Naive thymus-derived CD4-positive, alpha-beta T cell (primary cell): ENCODE measurements around the gene RASGRF1. TPM values are rescaled to one million over a fixed set of nuclear protein-coding genes. Genes with fewer than 3 reads are reported as not detected.

Experiments
- ATAC-seq: fragments of 150-1000 bp; cut with Tn5 transposase; 2 replicates; pipeline ENCODE4 v1.10.0; 2021; ENCODE audit warnings: mild to moderate bottlenecking, moderate library complexity
- CTCF ChIA-PET: fragments of 350-600 bp; sonication (Branson Sonifier 250); formaldehyde crosslinking; loops from one replicate; lab custom pipeline; 2021; ENCODE audit warnings: antibody characterized with exemption; lab: Charles Lee
- POLR2A ChIA-PET: fragments of 350-600 bp; sonication (Branson Sonifier 250); formaldehyde crosslinking; loops from one replicate; lab custom pipeline; 2021; ENCODE audit warnings: antibody characterized with exemption, inconsistent platforms; lab: Charles Lee
- DNase-seq, 9 donors: peaks; one replicate each; pipeline versions ENCODE4 v3.0.0 to v3.0.0-alpha.2; 2020 to 2022; ENCODE audit warnings: mixed read lengths in 1 of 9
- H3K27ac ChIP-seq: one replicate; pipeline ENCODE4 v1.7.0; 2013; ENCODE audit warnings: mild to moderate bottlenecking, low read depth, low read length, moderate library complexity
- H3K27me3 ChIP-seq, 2 donors: one replicate each; pipeline ENCODE4 v1.7.0; 2013; ENCODE audit warnings: low read length in 2 of 2, mild to moderate bottlenecking in 2 of 2, moderate library complexity in 2 of 2; ENCODE audit not compliant: control insufficient read depth in 2 of 2, insufficient read depth in 2 of 2
- H3K36me3 ChIP-seq, 3 experiments: 1 replicate in 2 of 3; 2 replicates in 1 of 3; pipeline ENCODE4 v1.7.0; 2013; ENCODE audit warnings: low read length in 3 of 3, mild to moderate bottlenecking in 3 of 3, moderate library complexity in 1 of 3; ENCODE audit not compliant: insufficient read depth in 3 of 3, control insufficient read depth in 2 of 3
- H3K4me1 ChIP-seq, 2 donors: one replicate each; pipeline ENCODE4 v1.7.0; 2013; ENCODE audit warnings: low read length in 2 of 2, mild to moderate bottlenecking in 2 of 2, moderate library complexity in 1 of 2; ENCODE audit not compliant: control insufficient read depth in 2 of 2, insufficient read depth in 2 of 2
- H3K4me3 ChIP-seq: 2 replicates; pipeline ENCODE4 v1.7.0; 2013; ENCODE audit warnings: mild to moderate bottlenecking, low read length
- H3K9me3 ChIP-seq, 3 experiments: 1 replicate in 2 of 3; 2 replicates in 1 of 3; pipeline ENCODE4 v1.7.0; 2013; ENCODE audit warnings: low read length in 3 of 3; ENCODE audit not compliant: control insufficient read depth in 2 of 3
- H3K27ac Mint-ChIP-seq, 9 donors: one replicate each; pipeline ENCODE4 v1.8.0; 2020 to 2022; ENCODE audit warnings: mixed read lengths in 9 of 9, mild to moderate bottlenecking in 8 of 9, moderate library complexity in 5 of 9, inconsistent platforms in 2 of 9
- H3K27me3 Mint-ChIP-seq, 5 donors: one replicate each; pipeline ENCODE4 v1.8.0; 2021 to 2022; ENCODE audit warnings: mixed read lengths in 5 of 5, mild to moderate bottlenecking in 1 of 5
- H3K36me3 Mint-ChIP-seq, 5 donors: one replicate each; pipeline ENCODE4 v1.8.0; 2020 to 2022; ENCODE audit warnings: mixed read lengths in 5 of 5, mild to moderate bottlenecking in 3 of 5, inconsistent platforms in 1 of 5
- H3K4me1 Mint-ChIP-seq, 7 donors: one replicate each; pipeline ENCODE4 v1.8.0; 2020 to 2022; ENCODE audit warnings: mixed read lengths in 7 of 7, mild to moderate bottlenecking in 3 of 7, inconsistent platforms in 1 of 7
- H3K4me3 Mint-ChIP-seq, 10 donors: one replicate each; pipeline ENCODE4 v1.8.0; 2020 to 2022; ENCODE audit warnings: mild to moderate bottlenecking in 10 of 10, mixed read lengths in 10 of 10, moderate library complexity in 6 of 10, inconsistent platforms in 2 of 10
- H3K9me3 Mint-ChIP-seq, 11 donors: one replicate each; pipeline ENCODE4 v1.8.0; 2020 to 2022; ENCODE audit warnings: mixed read lengths in 11 of 11, mild to moderate bottlenecking in 4 of 11, inconsistent platforms in 1 of 11, moderate library complexity in 1 of 11
- intact Hi-C, 2 donors: fragments of 100-400 bp; cut with micrococcal nuclease; formaldehyde crosslinking; loops; one replicate each; pipeline ENCODE4 v1.15.1; 2023
- polyA plus RNA-seq, 2 donors: library from polyadenylated mRNA; unstranded; fragments of 300-500 nt; fragmentation: Illumina TruSeq; gene quantifications; one replicate each; pipeline ENCODE4 v1.2.3, GENCODE V29; 2021
- total RNA-seq, 6 experiments: library from RNA in 5 of 6; stranded (reverse) in 5 of 6; gene quantifications; 1 replicate in 5 of 6; 2 replicates in 1 of 6; pipeline ENCODE4 v1.2.3 and lab custom pipeline; 2021 to 2026

The RASGRF1 gene
- total and polyA plus RNA-seq, 7 experiments from 2014 or later: 0.07 to 0.10 TPM; not detected in 5

DNA sequence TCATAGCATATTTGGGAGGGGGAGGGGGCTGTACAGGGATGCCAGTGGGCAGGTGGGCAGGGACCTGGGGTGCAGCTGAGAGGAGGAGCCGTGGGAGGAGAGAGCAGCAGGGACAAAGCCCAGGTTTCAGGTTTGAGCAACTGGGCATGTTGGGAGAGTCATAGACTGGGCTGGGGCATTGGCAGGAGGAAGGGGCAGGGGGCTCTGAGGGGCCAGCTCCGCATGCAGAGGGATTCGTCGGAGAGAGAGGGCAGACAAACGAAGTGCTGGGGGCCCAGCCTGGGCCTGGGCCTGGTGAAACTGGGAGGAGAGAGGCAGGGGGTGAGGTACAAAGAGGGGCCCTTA is 25.2 kb downstream of the RASGRF1 start:
- Mint-ChIP-seq H3K4me1 (no peaks in the 10 kb centered on the region), H3K9me3 (peaks cover 0 to 2% (median 0%) of the 10 kb centered on the region in 11 donors), H3K27ac (no peak overlapping the region), H3K4me3 (no peak overlapping the region), H3K27me3 (peaks cover 0 to 18% (median 9%) of the 10 kb centered on the region in 5 donors), H3K36me3 (no peaks in the 10 kb centered on the region)
- H3K27me3 ChIP-seq: no peaks in the 10 kb centered on the region
- no peak for ATAC-seq
- ChIA-PET CTCF (no interaction called here), POLR2A (no interaction called here)
- H3K4me1 ChIP-seq: no peaks in the 10 kb centered on the region
- H3K4me3 ChIP-seq: no peak overlapping the region
- no peaks in the 10 kb centered on the region for H3K9me3 ChIP-seq
- H3K36me3 ChIP-seq: no peaks in the 10 kb centered on the region
- DNase-seq: no peak
- no peak overlapping the region for H3K27ac ChIP-seq
- intact Hi-C loops: no loop called here

DNA sequence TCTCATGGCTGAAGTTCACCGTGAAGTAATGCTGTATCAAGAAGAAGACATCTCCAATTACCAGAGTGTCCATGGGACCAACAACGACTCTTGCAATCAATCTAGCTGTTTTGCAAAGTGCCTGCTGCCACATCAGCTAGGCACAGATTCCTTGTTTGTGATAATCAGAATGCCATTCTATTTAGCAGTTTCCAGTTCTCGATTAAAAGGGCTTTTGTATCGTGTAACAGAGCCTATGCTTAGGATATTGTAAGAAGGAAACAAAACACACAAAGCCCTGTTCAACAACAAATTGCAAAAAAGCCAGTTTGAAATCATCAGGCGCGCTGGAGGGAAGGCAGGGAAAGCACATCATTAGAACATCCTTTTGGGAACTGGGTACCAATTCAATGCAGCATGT is 26.1 kb downstream of the RASGRF1 start:
- ATAC-seq (no peak), DNase-seq (no peak)
- intact Hi-C loops: no loop called here
- no peaks in the 10 kb centered on the region for H3K9me3 ChIP-seq
- Mint-ChIP-seq H3K27me3 (peaks cover 0 to 18% (median 10%) of the 10 kb centered on the region in 5 donors), H3K4me1 (no peaks in the 10 kb centered on the region), H3K27ac (no peak overlapping the region), H3K9me3 (peaks cover 0 to 2% (median 0%) of the 10 kb centered on the region in 11 donors), H3K4me3 (no peak overlapping the region), H3K36me3 (no peaks in the 10 kb centered on the region)
- no peaks in the 10 kb centered on the region for H3K27me3 ChIP-seq
- CTCF ChIA-PET: no interaction called here
- H3K36me3 ChIP-seq: no peaks in the 10 kb centered on the region
- no peak overlapping the region for H3K27ac ChIP-seq
- H3K4me1 ChIP-seq: no peaks in the 10 kb centered on the region
- POLR2A ChIA-PET: interaction anchor here (0.5 kb wide), 1 partner anchor 1417 kb away, joined by 3 read pairs; no protein-coding TSS in a partner anchor
- no peak overlapping the region for H3K4me3 ChIP-seq

DNA sequence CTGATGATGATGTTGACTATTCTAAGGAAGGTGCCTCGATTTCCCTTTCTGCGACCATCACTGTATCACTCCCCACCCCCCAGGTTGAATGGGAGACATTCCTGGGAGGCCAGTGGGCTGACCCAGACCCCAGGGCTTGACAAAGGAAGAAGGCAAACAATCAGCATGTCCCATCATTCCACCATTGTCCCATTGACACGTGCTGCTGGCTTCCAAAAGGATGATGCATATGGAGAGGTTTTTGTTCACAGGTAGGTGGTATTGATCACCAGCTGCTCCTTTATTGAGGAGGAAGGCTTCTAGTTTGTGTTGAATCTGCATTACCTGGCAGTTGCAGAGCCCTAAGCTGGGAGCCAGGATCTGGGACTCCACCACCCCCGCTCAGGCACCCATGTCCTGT is 30.4 kb downstream of the RASGRF1 start:
- Histone ChIP-seq H3K4me3 (no peak overlapping the region), H3K9me3 (no peaks in the 10 kb centered on the region), H3K27me3 (no peaks in the 10 kb centered on the region), H3K4me1 (no peaks in the 10 kb centered on the region), H3K36me3 (no peaks in the 10 kb centered on the region), H3K27ac (no peak overlapping the region)
- DNase-seq (no peak), ATAC-seq (no peak)
- Mint-ChIP-seq H3K4me3 (no peak overlapping the region), H3K27ac (no peak overlapping the region), H3K4me1 (no peaks in the 10 kb centered on the region), H3K36me3 (no peaks in the 10 kb centered on the region), H3K9me3 (peaks cover 0 to 4% (median 0%) of the 10 kb centered on the region in 11 donors), H3K27me3 (peaks cover 8 to 26% (median 19%) of the 10 kb centered on the region in 5 donors)
- intact Hi-C loops: no loop called here
- ChIA-PET CTCF (interaction anchor here (0.6 kb wide), 1 partner anchor 1404 kb away, joined by 3 read pairs; no protein-coding TSS in a partner anchor), POLR2A (no interaction called here)

DNA sequence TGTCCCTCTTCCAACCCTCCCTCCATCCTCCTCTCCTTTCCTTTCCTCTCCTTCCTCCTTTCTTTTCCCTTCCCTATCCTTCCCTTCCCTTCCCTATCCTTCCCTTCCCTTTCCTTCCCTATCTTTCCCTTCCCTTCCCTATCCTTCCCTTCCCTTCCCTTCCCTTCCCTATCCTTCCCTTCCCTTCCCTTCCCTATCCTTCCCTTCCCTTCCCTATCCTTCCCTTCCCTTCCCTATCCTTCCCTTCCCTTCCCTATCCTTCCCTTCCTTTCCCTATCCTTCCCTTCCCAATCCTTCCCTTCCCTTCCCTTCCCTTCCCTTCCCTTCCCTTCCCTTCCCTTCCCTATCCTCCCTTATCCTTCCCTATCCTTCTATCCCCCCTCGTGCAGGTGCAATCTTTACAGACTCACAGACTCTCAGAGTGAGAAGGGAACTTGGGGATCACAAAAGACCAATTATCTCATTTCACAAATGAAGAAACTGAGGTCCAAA is 31.5 kb downstream of the RASGRF1 start:
- H3K4me1 ChIP-seq: no peaks in the 10 kb centered on the region
- H3K4me3 ChIP-seq: no peak overlapping the region
- H3K9me3 ChIP-seq: no peaks in the 10 kb centered on the region
- peaks cover 0 to 2% (median 0%) of the 10 kb centered on the region in 7 donors for H3K4me1 Mint-ChIP-seq
- no peaks in the 10 kb centered on the region for H3K27me3 ChIP-seq
- peaks cover 0 to 7% (median 0%) of the 10 kb centered on the region in 11 donors for H3K9me3 Mint-ChIP-seq
- no peaks in the 10 kb centered on the region for H3K36me3 ChIP-seq
- no peak overlapping the region for H3K27ac Mint-ChIP-seq
- DNase-seq (no peak), ATAC-seq (no peak)
- no peak overlapping the region for H3K27ac ChIP-seq
- intact Hi-C loops: no loop called here
- peaks cover 8 to 25% (median 19%) of the 10 kb centered on the region in 5 donors for H3K27me3 Mint-ChIP-seq
- CTCF ChIA-PET: no interaction called here
- H3K4me3 Mint-ChIP-seq: no peak overlapping the region
- POLR2A ChIA-PET: no interaction called here
- H3K36me3 Mint-ChIP-seq: no peaks in the 10 kb centered on the region

DNA sequence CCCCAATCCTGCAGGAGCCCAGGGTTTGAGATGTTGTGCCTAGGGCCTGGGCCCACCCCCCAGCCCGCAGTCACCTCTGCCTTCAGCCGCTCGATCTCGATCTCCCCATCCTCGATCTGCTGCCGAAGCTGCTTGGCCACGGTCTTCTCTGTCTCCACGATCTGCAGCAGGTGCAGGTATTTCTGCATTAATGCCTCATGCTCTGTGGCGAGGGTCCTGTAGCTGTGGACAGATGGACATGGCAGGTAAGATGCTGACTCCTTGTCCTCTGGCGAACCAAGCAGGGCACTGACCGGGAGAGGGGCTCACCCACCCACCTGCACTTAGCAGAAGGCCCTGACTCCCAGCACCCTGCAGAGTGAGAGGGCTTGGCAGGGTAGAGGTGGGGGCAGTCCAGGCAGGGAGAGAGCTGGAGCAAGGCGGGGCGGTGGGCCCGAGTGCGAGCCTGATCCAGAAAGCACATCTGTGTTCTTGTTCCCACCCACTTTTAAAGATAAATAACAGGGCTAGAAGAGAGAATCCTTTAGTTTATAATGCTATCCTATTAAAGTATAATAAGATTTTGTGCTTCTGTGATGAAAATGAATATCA is 32.2 kb downstream of the RASGRF1 start:
- Histone ChIP-seq H3K4me3 (no peak overlapping the region), H3K27ac (no peak overlapping the region), H3K36me3 (no peaks in the 10 kb centered on the region), H3K4me1 (no peaks in the 10 kb centered on the region), H3K27me3 (no peaks in the 10 kb centered on the region), H3K9me3 (no peaks in the 10 kb centered on the region)
- no peak overlapping the region for H3K27ac Mint-ChIP-seq
- H3K4me3 Mint-ChIP-seq: no peak overlapping the region
- ChIA-PET POLR2A (no interaction called here), CTCF (no interaction called here)
- intact Hi-C loops: no loop called here
- ATAC-seq: no peak
- peaks cover 0 to 2% (median 0%) of the 10 kb centered on the region in 7 donors for H3K4me1 Mint-ChIP-seq
- H3K9me3 Mint-ChIP-seq: peaks cover 0 to 7% (median 0%) of the 10 kb centered on the region in 11 donors
- H3K27me3 Mint-ChIP-seq: peaks cover 8 to 24% (median 16%) of the 10 kb centered on the region in 5 donors
- H3K36me3 Mint-ChIP-seq: no peaks in the 10 kb centered on the region
- no peak for DNase-seq

DNA sequence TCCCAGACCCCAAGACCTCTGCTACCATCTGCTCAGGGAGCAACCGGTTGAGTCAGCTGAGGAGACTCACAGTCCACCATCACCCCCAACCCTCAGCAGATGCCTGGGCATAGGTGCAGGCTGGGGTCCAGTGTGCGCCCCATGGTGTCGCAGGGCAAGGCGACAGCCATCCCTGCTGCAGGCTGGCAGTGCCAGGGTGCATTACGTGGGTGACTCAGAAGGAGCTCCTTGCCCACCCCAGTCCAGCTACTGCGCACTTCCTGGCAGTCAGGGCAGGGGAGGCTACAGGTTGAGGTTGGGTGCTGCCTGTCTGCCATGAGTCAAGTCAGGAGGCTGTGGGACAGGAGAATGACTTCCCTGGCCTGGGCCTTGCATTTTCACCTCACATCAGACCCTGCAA is 33.5 kb downstream of the RASGRF1 start:
- peaks cover 0 to 2% (median 0%) of the 10 kb centered on the region in 7 donors for H3K4me1 Mint-ChIP-seq
- peaks cover 3 to 14% (median 11%) of the 10 kb centered on the region in 5 donors for H3K27me3 Mint-ChIP-seq
- ChIA-PET CTCF (no interaction called here), POLR2A (no interaction called here)
- no peak for DNase-seq
- no peak overlapping the region for H3K4me3 Mint-ChIP-seq
- peaks cover 0 to 7% (median 0%) of the 10 kb centered on the region in 11 donors for H3K9me3 Mint-ChIP-seq
- no peaks in the 10 kb centered on the region for H3K36me3 Mint-ChIP-seq
- no peaks in the 10 kb centered on the region for H3K27me3 ChIP-seq
- H3K4me3 ChIP-seq: no peak overlapping the region
- H3K27ac ChIP-seq: no peak overlapping the region
- H3K36me3 ChIP-seq: no peaks in the 10 kb centered on the region
- H3K27ac Mint-ChIP-seq: no peak overlapping the region
- intact Hi-C loops: no loop called here
- H3K4me1 ChIP-seq: no peaks in the 10 kb centered on the region
- ATAC-seq: no peak
- H3K9me3 ChIP-seq: no peaks in the 10 kb centered on the region

DNA sequence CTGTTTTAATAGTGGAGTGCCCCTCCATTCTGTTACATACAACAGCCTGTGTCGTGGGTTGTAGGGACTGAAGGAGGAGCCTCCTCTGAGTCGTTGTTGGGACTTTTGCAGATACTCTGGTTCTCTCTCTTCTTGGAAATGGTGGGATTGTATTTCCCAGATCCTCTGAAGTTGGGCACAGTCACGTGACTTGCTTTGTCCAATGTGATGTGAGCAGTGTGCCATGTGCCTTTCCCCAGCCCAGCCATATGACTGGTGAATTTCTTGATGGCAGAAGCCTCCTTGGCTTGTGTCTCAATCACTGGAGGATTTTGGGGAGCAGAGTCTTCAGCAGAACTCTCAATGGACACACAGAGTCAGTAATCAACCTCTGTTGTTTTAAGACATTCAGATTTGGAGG is 36.2 kb downstream of the RASGRF1 start:
- ChIA-PET CTCF (no interaction called here), POLR2A (no interaction called here)
- DNase-seq: no peak
- no peak overlapping the region for H3K27ac ChIP-seq
- no peak for ATAC-seq
- Mint-ChIP-seq H3K36me3 (no peaks in the 10 kb centered on the region), H3K27me3 (peaks cover 0 to 17% (median 8%) of the 10 kb centered on the region in 5 donors), H3K27ac (no peak overlapping the region), H3K4me1 (peaks cover 0 to 2% (median 0%) of the 10 kb centered on the region in 7 donors), H3K9me3 (peaks cover 0 to 7% (median 0%) of the 10 kb centered on the region in 11 donors), H3K4me3 (no peak overlapping the region)
- H3K36me3 ChIP-seq: no peaks in the 10 kb centered on the region
- H3K9me3 ChIP-seq: no peaks in the 10 kb centered on the region
- intact Hi-C loops: no loop called here
- no peaks in the 10 kb centered on the region for H3K27me3 ChIP-seq
- H3K4me1 ChIP-seq: no peaks in the 10 kb centered on the region
- H3K4me3 ChIP-seq: no peak overlapping the region
